Measurements from ENCODE around the gene DLGAP4.

- TF ChIP-seq POLR2A (IDR thresholded peaks at IDR 0.05; ENCODE audit: low read depth, low read length) (no peak), POLR2AphosphoS5 (IDR thresholded peaks at IDR 0.05; ENCODE audit: low read depth, low read length) (no peak), TAF1 (IDR thresholded peaks at IDR 0.05; ENCODE audit: borderline replicate concordance, low read depth, low read length) (no peak)
Observed at GRCh38 chr20:36519012-36519719, 213.0 kb downstream of the DLGAP4 start.
